Lung (tissue), 12 donors: ENCODE results near the gene SLC25A44. TPM values are rescaled to one million over a fixed set of nuclear protein-coding genes. Genes with fewer than 3 reads are reported as not detected.
A peak's percentile ranks its signal among the peaks of the same experiment; 100 is the strongest.

ENCODE experiments used
- ATAC-seq: fragments of 200-7000 bp; cut with Tn5 transposase; one replicate; pipeline ENCODE4 v1.9.1; 2020; ENCODE audit warnings: moderate number of reproducible peaks; ENCODE audit not compliant: insufficient read depth, low FRiP score
- DNase-seq, 3 donors: peaks; one replicate each; pipeline ENCODE4 v3.0.0-alpha.2; 2013 to 2017
- H3K27ac ChIP-seq, 2 donors: one replicate each; pipeline ENCODE4 v1.5.1; 2013; ENCODE audit warnings: mild to moderate bottlenecking in 2 of 2, moderate library complexity in 2 of 2, control low read depth in 1 of 2, inconsistent platforms in 1 of 2, low read depth in 1 of 2, low read length in 1 of 2
- H3K27me3 ChIP-seq, 3 donors: one replicate each; pipeline ENCODE4 v1.5.1; 2013; ENCODE audit warnings: low read length in 2 of 3; ENCODE audit not compliant: control insufficient read depth in 3 of 3, insufficient read depth in 3 of 3
- H3K36me3 ChIP-seq, 4 donors: one replicate each; pipeline ENCODE4 v1.5.1; 2013; ENCODE audit warnings: low read length in 4 of 4, mild to moderate bottlenecking in 1 of 4, moderate library complexity in 1 of 4; ENCODE audit not compliant: control insufficient read depth in 4 of 4, insufficient read depth in 4 of 4
- H3K4me1 ChIP-seq, 5 donors: one replicate each; pipeline ENCODE4 v1.5.1; 2013; ENCODE audit warnings: low read length in 5 of 5, mild to moderate bottlenecking in 2 of 5, moderate library complexity in 1 of 5; ENCODE audit not compliant: control insufficient read depth in 5 of 5, insufficient read depth in 5 of 5
- H3K4me3 ChIP-seq: one replicate; pipeline ENCODE4 v1.5.1; 2013; ENCODE audit warnings: mild to moderate bottlenecking, control low read depth, moderate library complexity
- H3K9ac ChIP-seq, 2 donors: one replicate each; pipeline ENCODE4 v1.5.1; 2013; ENCODE audit warnings: low read length in 2 of 2, control low read depth in 1 of 2; ENCODE audit not compliant: insufficient read depth in 1 of 2
- H3K9me3 ChIP-seq, 4 donors: one replicate each; pipeline ENCODE4 v1.5.1; 2013; ENCODE audit warnings: low read length in 3 of 4, mild to moderate bottlenecking in 1 of 4, moderate library complexity in 1 of 4; ENCODE audit not compliant: control insufficient read depth in 4 of 4, insufficient read depth in 3 of 4
- WGBS, 2 donors: extraction: QIAGEN DNeasy Blood & Tissue Kit; methylation state at CpG; one replicate each; pipeline ENCODE4 v1.1.7; 2013; 5-methylcytosine and 5-hydroxymethylcytosine counted together
- polyA plus RNA-seq, 2 donors: library from polyadenylated mRNA; stranded (reverse); fragments of 200-250 nt; gene quantifications; one replicate each; pipeline ENCODE4 v1.2.1, GENCODE V29; 2013
- total RNA-seq, 2 donors: library from RNA; depleted of rRNA in 1 of 2; stranded (reverse); fragments of >200 nt in 1 of 2; gene quantifications; one replicate each; pipeline ENCODE4 v1.2.1, GENCODE V29; 2014 to 2021
- TF ChIP-seq, protein P1 (sequence below): IDR thresholded peaks from 2 replicates; pipeline ENCODE4 v1.5.1; 2012; ENCODE audit warnings: mild to moderate bottlenecking; ENCODE audit errors: control extremely low read depth, extremely low read depth
- donor health status: control.
- donor health status: control.
- donor health status: Bipolar disorder and iron deficiency.
- donor health status: healthy.
- donor health status: DM: yes; HTN: yes; CAD: no.

Gene SLC25A44
- total and polyA plus RNA-seq, 4 donors, result 8.0 to 28.4 (median 16.5) TPM

GRCh38 chr1:156160000-156160742, 33.7 kb upstream of the SLC25A44 start:
- ATAC-seq, result no peak
- H3K4me1 ChIP-seq, result peaks cover 0 to 27% (median 10%) of the 10 kb centered on the region in 5 donors

GRCh38 chr1:156160743-156161171, 33.1 kb upstream of the SLC25A44 start:
- no peak overlapping the region for H3K4me3 ChIP-seq
- 10 to 24% methylated on average over 16 to 22 of the region's 22 CpGs for WGBS, 2 donors
- no peaks in the 10 kb centered on the region for H3K9me3 ChIP-seq
- H3K27ac ChIP-seq, result peak overlapping the region; percentile 58 to 74
- H3K27me3 ChIP-seq, result no peaks in the 10 kb centered on the region
- H3K4me1 ChIP-seq, result peaks cover 0 to 27% (median 10%) of the 10 kb centered on the region in 5 donors
- peaks cover 0 to 1% (median 0%) of the 10 kb centered on the region in 4 donors for H3K36me3 ChIP-seq
- H3K9ac ChIP-seq, result peak overlapping the region in 1 of 2 donors; percentile 86
- DNase-seq (peak; percentile 92 to 93 (median 92)), ATAC-seq (peak; percentile 49)
- TF ChIP-seq, protein P1, sequence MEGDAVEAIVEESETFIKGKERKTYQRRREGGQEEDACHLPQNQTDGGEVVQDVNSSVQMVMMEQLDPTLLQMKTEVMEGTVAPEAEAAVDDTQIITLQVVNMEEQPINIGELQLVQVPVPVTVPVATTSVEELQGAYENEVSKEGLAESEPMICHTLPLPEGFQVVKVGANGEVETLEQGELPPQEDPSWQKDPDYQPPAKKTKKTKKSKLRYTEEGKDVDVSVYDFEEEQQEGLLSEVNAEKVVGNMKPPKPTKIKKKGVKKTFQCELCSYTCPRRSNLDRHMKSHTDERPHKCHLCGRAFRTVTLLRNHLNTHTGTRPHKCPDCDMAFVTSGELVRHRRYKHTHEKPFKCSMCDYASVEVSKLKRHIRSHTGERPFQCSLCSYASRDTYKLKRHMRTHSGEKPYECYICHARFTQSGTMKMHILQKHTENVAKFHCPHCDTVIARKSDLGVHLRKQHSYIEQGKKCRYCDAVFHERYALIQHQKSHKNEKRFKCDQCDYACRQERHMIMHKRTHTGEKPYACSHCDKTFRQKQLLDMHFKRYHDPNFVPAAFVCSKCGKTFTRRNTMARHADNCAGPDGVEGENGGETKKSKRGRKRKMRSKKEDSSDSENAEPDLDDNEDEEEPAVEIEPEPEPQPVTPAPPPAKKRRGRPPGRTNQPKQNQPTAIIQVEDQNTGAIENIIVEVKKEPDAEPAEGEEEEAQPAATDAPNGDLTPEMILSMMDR, result no peak

More at GRCh38 chr1:156160000-156160742, 33.7 kb upstream of the SLC25A44 start:
- peak in 1 of 3 donors; percentile 59 for DNase-seq
- WGBS, 2 donors, result 58 to 65% methylated on average over 13 of the region's 13 CpGs
- Histone ChIP-seq H3K9me3 (no peaks in the 10 kb centered on the region), H3K9ac (peak overlapping the region in 1 of 2 donors; percentile 86), H3K27me3 (no peaks in the 10 kb centered on the region), H3K4me3 (no peak overlapping the region), H3K36me3 (peaks cover 0 to 1% (median 0%) of the 10 kb centered on the region in 4 donors), H3K27ac (peak overlapping the region; percentile 58 to 74)
- TF ChIP-seq, protein P1, result no peak

DNA sequence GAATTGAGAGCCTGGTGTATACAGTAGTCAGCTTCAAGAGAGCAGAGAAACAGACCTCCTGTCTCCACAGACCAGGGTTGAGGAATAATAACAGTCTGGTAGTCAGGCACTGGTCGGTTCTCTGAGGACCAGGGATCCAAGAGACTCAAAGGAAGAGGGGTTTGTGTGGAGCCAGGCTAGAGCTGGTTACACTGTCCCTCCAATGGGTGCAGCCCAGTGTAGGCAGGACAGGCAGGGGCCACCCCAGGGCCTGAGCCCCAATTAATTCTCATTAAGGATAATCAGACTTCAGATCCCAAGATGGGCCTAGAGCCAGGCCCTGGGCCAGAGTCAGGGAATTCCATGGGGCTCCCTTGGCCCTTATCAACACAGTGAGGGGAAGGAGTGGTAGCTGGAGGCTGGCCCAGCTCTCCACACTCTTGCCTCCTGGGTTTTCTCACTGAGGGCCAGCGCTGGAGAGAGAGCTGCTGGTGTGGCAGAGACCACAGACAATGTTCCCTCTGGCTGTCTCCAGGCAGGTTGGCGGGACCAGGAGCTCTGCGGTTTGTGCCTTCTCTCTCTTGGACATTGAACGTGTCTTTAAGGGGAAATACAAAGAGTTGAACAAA, 31.4 kb upstream of the SLC25A44 start:
- Histone ChIP-seq H3K4me1 (peaks cover 0 to 27% (median 10%) of the 10 kb centered on the region in 5 donors), H3K36me3 (peaks cover 0 to under 1% (median 0%) of the 10 kb centered on the region in 4 donors), H3K9me3 (no peaks in the 10 kb centered on the region), H3K4me3 (no peak overlapping the region), H3K27me3 (no peaks in the 10 kb centered on the region), H3K27ac (peak overlapping the region in 1 of 2 donors; percentile 50), H3K9ac (peak overlapping the region in 1 of 2 donors; percentile 34)
- peak; percentile 35 to 55 (median 53) for DNase-seq
- TF ChIP-seq, protein P1, result no peak
- 77 to 87% methylated on average over 5 of the region's 5 CpGs for WGBS, 2 donors
- ATAC-seq, result no peak
